NCI-H460 (cell line): ENCODE results near the gene ATP11C. TPM values are rescaled to one million over a fixed set of nuclear protein-coding genes. Genes with fewer than 3 reads are reported as not detected.
"Not testable (repeated sequence)": the region's sequence is repeated elsewhere in the genome, so short reads cannot be mapped to it uniquely, and the experiment has no call there.

Experiments
- DNase-seq: peaks from one replicate; pipeline ENCODE4 v3.0.0-alpha.2; 2016; ENCODE audit warnings: low read depth; ENCODE audit errors: extremely low read depth
- polyA plus RNA-seq: library from polyadenylated mRNA; depleted of rRNA; stranded (reverse); fragments of >200 nt; gene quantifications from 2 replicates; pipeline ENCODE4 v1.2.3, GENCODE V29; 2014; cell fraction: nucleus; rRNA removed
- total RNA-seq: library from RNA; depleted of rRNA; stranded (reverse); fragments of >200 nt; shearing (Covaris generic); gene quantifications from 2 replicates; pipeline ENCODE4 v1.2.3, GENCODE V29; 2014; rRNA removed

The ATP11C gene
- 65.9 and 67.8 TPM in 2 replicates for total RNA-seq
- 44.9 and 81.2 TPM in 2 replicates for polyA plus RNA-seq

DNA sequence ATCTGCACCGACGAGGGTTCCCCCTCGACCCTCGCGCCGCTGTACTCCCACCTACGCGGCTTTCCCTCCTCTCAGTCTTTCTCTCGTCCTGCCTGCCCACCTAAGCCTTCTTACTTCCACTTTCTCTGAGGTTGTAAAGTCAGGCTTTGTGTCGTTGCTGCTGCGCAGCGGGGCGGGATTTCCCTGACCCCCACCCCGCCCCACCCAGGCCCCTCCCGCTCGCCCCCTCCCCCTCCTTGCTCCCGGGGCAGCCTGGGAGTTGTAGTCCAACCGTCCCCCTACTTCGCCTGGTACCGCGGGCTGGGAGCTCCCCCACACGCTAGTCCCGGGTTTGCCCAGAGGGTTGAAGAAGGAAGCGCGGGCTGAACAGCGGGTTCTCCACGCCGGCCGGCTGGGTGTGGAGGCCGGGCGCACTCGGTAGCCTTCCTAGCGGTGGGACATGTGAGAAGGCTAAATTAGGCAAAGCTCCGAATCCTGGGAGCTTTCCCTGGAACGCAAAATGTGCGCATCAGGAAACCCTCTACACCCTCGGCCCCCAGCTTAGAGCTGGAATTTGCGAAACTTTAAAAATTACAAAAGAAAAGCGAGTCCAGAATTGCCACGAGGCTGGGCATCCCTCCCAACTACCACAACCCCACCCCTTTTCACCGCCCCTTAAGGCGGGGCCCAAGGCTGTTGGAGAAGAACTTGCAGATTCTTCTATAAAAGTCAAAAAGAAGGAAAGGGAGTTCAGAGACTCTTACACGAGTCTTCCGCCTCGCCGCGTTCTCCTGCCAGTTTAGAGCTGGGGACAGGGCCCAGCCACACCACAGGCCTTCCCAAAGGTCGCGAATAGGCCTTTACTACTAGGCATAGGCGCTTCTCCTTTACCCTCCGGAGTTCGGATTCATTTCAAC, at the start of gene ATP11C:
Gene ATP11C (minus strand): TSS at position 153 of the 896 bp plus-strand sequence. CDS start 1,011 bp downstream, outside the sequence.
- peak; percentile 88 for DNase-seq

- no peak for DNase-seq
These were observed 41.6 kb upstream of the ATP11C start for GRCh38 chrX:139974471-139974870.

DNA sequence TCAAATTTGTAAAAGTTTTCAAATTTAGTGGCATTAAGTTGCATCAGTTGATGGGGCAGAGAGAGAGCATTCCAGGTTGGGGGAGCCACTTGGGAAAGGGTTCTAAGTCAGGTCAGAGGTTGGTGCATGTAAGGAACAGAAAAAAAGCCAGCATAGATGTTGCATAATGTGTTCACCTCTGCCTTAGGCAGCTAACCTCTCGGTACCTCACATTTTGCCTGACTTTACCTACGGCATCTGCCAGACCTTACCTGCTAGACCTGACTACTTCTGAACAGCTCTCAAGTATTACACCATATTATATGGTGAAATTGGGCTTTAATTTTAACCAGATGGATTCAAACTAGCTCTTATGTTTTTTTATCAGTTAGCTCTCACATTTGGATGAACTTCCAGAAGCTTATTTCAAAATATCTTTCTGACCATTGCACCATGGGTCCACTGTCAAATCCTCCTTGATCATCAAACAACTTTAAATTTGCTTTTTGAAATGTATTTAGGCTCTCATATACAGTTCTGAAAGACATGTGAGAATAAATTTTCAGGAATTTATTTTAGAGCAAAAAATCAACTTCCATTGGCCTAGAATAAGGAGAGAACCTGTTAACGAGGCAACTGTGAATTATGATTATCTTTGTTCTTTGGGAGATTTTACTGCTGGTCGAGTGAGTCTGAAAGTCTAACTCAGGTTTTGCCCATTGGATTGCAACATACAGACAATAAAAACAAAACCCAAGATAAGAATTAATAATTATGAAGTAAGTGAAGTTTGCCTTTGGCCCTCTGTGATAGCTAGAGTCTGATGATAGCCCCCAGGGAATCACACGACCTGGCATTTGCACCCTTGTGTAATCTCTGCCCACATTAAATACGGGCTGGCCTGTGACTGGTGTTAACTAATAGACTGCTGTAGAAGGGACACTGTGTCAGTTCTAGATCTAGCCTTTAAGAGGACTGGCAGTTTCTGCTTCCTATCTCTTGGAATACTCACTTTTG, 40.1 kb upstream of the ATP11C start:
- DNase-seq: no peak

DNA sequence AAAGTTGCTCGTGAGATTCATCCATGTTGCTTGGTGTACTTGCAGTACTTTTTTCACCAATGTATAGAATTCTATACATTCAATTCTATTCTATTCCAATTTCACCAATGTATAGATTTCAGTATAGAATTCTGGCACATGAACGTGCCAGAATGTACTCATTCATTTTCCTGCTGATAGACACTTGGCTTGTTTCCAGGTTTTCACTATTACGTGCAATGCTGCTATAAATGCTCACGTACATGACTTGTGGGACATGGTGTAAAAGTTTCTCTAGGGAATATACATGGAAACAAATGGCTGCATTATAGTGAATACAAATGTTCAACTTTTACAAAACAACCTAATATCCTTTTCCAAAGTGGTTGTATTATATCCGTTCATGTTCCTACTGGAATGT, 39.3 kb upstream of the ATP11C start:
- no peak for DNase-seq

GRCh38 chrX:139971394-139971749, 38.5 kb upstream of the ATP11C start:
- DNase-seq: no peak

DNA sequence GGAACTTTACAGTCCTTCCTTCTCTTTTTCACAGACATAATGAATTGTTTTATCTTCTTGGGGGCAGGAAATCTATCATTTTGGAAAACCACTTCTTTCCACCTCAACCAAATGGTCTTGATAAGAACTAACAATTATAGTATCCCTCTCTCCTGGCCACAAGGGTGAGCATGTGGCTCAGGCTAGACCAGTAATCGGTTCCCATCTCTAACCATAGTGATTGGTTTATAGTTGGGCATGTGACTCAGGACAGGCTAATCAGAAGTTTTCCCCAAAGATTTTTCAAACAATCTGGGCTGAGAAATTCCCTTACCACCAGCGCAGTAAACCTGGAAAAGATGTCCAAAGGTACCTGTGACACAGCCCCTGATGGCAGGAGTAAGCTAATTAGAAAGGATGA, 36.4 kb upstream of the ATP11C start:
- no peak for DNase-seq

GRCh38 chrX:139967750-139968149, 34.9 kb upstream of the ATP11C start:
- DNase-seq: no peak

DNA sequence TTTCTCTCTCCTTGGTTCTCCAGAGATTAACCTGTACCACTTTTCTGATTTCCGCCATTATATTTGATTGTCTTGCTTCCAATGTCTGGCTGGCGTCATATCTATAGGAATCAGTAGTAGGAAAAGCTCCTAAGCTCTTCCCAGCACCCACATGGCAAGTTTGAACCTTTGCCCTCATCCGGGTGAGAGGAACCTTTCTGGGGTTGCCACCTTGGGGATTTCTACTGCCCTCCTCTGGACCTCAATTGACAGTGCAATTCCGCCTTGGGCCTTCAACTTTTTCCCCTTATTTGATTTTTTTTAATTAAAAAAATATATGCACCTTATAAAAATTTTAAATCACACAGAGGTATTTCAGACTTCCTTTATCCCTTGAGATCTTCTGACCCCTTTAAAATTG, 34.4 kb upstream of the ATP11C start:
- no peak for DNase-seq

GRCh38 chrX:139966159-139966558, 33.3 kb upstream of the ATP11C start:
- not testable (repeated sequence) for DNase-seq

DNA sequence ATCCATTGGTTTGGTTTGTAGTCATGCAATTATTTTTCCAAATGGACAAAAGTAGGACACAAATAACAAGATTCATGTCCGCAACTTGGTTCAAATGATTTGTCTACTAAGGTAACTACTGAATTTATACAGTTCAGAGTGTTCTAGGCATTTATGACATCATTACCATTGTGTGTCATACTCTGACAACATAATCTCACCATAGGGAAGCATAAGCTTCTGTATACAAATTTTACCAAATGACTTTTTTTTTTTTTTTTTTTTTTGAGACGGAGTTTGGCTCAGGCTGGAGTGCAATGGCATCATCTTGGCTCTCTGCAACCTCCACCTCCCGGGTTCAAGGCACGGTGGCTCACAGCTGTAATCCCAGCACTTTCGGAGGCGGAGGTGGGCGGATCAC, 32.6 kb upstream of the ATP11C start, which contains the start of gene CXorf66:
Gene CXorf66 (minus strand): TSS at position 101 of the 400 bp plus-strand sequence. CDS start 25 bp downstream, at position 76.
- DNase-seq: no peak

GRCh38 chrX:139961091-139961490, 28.2 kb upstream of the ATP11C start:
- DNase-seq: not testable (repeated sequence)

DNA sequence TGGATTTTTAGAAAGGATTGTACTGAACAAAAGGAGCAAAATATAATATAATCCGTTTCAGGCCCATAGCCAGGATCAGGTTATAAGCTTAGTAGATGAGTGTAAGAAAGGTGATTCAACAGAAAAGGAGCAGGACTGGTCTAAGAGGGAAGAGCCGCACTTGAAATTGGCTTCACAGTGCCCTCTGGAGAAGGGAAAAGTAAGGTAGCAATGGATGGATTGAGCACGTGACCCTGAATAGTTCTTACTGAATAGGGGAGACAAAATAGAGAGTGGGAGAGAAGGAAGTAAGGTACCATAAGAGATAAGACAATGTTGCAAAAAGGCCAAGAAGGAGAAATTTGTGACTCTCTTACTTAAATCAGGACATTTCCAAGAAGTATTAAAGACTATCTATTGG, 16.9 kb upstream of the ATP11C start:
- DNase-seq: no peak

DNA sequence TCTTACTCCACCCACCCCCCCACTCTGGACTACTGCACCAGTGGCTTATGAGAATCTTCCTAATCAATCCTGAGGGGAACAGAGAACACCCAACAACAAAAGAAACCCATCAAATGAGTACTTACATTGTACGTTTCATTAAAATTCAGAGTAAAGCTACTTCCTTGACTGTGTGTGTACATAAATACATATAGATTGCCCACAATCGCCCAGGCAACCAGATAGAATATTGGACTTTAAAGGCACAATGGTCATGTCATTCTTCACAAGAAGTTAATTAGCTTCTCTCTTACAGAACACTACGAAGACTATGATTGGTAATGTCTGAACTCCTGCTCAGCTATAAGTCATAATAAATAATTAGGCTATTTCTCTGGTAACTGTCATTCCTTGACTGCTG, 12.2 kb upstream of the ATP11C start:
- no peak for DNase-seq

DNA sequence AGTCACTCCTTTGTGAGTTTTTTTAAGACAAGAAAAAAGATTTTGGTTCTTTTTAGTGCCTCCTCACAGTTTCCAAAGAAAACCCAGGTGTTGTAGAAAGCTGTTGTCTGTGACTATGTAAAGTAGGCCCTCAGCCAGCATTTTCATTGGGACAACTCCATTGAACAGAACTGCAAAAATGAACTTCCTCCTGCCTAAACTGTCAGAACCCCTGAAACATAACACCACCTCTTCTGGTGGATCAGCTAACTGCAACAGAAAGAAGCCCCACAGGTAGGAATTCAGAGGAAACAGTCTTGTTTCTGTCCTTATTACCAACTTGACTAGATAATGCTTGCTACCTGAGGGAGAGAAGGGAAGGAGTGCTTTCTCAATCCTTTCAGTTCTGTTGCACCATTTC, 3.4 kb upstream of the ATP11C start:
- no peak for DNase-seq

GRCh38 chrX:139933904-139934303, 1.1 kb upstream of the ATP11C start:
- no peak for DNase-seq

GRCh38 chrX:139932073-139932900, 566 bp downstream of the ATP11C start:
- peak; percentile 12 for DNase-seq

GRCh38 chrX:139931646-139932072, 1.2 kb downstream of the ATP11C start:
- no peak for DNase-seq

DNA sequence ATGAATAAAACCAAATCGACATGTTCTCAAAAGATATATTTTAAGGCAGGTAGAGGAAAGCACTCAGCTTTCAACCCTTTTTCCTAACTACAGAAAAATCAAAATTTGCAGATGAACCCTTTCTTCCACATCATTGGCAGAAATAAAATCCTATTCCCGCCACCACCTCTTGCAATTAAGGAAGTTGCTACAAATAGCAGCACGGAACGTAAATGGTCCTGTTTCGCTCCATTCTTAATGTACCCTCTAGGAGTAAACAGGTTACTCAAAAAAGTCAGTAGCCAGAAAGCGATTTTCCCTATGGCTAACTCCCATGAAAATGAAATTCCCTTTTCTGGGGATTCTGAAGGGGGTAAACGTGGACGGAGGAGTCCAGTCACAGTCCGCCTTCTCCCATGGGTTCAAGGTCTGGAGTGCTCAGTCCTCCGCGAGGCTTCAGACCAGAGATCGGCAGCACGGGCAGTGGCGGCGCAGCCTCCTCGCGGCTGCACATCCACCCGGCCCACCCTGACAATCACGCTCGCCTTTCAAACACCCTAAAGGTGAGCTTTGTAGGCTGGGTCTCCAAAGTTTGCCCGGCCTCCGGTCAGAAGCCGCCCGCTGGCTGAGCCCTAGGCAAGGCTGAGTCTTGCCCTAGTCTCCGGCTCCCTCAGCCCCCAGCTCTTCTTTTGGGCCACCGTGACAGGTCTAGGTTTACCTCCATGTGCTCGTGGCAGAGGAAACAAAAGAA, 1.8 kb downstream of the ATP11C start:
- DNase-seq: no peak

- no peak for DNase-seq
These were observed 2.5 kb downstream of the ATP11C start for GRCh38 chrX:139930401-139930800.
